ENCODE results near the gene ARAP2.

The ARAP2 gene, protein sequence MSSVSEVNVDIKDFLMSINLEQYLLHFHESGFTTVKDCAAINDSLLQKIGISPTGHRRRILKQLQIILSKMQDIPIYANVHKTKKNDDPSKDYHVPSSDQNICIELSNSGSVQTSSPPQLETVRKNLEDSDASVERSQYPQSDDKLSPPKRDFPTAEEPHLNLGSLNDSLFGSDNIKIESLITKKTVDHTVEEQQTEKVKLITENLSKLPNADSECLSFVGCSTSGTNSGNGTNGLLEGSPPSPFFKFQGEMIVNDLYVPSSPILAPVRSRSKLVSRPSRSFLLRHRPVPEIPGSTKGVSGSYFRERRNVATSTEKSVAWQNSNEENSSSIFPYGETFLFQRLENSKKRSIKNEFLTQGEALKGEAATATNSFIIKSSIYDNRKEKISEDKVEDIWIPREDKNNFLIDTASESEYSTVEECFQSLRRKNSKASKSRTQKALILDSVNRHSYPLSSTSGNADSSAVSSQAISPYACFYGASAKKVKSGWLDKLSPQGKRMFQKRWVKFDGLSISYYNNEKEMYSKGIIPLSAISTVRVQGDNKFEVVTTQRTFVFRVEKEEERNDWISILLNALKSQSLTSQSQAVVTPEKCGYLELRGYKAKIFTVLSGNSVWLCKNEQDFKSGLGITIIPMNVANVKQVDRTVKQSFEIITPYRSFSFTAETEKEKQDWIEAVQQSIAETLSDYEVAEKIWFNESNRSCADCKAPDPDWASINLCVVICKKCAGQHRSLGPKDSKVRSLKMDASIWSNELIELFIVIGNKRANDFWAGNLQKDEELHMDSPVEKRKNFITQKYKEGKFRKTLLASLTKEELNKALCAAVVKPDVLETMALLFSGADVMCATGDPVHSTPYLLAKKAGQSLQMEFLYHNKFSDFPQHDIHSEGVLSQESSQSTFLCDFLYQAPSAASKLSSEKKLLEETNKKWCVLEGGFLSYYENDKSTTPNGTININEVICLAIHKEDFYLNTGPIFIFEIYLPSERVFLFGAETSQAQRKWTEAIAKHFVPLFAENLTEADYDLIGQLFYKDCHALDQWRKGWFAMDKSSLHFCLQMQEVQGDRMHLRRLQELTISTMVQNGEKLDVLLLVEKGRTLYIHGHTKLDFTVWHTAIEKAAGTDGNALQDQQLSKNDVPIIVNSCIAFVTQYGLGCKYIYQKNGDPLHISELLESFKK (N-terminal part only)

DNA sequence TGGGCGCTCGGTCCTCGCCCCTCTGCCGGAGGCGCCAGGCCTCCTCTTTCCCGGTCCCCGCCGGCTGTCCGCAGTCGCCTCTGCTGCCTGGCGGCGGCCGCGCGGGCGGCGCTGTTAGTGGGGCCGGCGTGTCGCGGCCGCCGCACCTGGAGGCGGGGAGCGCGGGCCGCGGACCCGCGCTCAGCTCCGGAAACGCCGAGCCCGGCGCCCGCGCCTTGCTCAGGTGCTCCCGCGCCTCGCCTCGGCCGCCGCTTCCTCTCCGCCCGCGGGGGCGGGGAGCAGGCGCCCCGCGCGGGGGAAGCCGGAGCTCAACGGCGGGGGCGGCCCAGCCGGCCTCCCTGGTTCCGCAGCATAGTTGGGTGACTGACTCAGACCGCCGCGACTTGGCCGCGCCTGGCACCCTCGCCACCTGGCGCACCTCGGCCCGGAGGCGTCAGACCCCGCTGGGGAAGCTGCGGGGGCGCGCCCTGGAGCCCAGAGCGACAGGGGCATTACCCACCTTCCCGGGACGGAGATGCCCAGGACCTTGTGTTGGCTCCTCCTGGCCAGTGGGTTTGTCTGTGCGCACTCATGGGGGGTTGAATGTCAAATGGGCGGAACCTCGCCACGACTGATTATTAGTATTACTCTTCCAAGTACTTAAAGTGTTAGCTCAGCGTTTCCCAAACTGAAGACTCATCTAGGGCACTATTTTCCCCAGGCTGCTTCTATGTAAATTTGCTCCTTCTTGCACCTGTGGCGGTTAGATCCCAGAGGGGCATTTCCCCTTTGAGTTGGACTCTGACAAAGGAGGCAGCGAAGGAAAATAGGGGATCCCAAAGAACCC is at the start of gene ARAP2:
TSS of gene ARAP2 (minus strand) at position 258 of the 826 bp plus-strand sequence. CDS start 15,028 bp downstream, outside the sequence.
- peak; percentile 65 to 69 for DNase-seq

DNA sequence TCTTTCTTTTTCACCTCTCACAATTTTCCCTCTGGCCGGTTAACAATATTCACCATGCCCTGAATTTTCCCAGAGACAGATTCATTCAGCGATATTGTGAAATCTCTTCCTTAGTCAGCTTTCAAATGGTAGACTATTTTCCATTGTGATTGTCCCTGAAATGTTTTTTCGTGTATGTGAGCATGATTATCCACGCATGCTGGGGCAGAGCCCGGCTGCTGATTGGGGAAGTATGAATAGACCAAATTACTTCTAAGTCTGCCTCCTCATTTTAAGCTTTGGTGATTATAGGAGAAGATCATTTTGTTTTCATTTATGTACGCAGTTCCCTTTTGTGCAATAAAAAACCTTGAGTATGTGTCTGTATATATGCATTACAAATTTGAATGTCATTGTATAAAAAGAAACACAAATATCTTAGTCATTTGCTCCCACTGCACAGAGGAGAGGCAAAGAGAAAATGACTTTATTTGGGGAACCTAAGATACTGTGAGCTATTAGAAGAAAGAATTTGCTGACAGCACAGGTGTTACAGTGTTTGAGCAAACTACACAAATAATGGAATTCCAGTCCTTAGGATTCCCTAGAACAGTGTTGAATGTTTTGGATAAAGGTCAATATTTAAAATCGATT is 48.4 kb upstream of the ARAP2 start:
- DNase-seq, result no peak

DNA sequence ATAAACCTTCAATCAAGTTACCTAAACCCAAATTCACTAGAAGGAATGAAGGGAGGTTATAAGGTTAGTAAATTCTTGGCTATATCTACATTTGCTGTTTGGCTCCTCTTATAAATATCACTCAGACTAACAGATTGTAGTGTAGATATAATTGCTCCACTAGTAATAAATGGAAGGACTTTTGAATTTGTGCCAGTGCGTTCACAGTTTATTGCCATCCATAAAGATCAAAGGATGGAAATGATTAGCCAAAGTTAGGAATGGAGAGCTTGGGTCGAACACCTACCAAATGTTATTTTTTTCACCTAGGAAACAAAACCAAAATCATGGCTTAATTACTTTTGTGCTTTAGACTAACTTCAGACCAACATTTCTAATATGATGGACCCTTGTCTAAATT is 46.3 kb upstream of the ARAP2 start:
- DNase-seq, result no peak

DNA sequence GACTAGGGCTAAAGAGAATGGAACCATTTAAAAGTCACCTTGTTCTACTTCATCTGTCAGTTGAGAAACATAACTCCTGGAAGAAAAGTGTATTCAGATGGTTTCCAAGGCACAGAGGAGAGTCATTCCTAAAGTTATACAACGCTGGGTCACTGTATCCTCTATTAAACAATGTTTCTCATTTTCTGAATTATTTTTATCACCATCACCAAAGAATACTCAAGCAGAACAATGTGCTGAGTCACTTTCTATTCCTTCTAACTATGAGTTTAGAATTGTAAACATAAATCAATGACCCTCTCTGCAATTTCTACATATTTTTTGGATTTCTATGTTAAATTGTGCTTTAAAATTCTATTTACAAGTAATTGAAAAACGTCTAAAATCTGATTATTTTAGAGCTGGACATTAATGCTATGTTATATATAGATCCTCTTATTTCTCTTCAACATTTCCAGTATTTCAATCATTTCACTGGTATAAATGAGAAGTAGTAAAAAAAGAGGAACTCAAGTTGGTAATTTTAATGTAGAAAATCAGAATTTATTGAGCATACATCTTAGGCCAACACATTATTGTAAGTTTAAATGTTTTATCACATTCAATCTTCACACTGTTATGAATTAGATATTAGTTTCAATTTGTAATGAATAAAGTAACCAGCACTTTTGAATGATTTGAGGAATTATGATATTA is 44.6 kb upstream of the ARAP2 start:
- DNase-seq, result peak; percentile 32 to 47

DNA sequence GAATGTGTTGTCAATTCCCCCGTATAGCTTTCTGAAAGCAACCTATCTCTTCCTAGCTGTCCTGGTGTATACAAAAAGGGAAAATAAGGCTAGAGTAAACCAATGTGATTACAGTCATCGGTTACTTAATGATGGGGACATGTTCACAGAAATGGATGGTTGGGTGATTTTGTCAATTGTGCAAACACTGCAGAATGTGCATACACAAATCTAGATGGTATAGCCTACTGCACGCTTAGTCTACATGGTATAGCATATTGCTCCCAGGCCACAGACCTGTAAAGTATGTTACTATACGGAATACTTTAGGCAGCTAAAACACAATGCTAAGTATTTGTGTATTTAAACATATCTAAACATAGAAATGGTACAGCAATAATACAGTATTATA is 42.2 kb upstream of the ARAP2 start:
- no peak for DNase-seq

DNA sequence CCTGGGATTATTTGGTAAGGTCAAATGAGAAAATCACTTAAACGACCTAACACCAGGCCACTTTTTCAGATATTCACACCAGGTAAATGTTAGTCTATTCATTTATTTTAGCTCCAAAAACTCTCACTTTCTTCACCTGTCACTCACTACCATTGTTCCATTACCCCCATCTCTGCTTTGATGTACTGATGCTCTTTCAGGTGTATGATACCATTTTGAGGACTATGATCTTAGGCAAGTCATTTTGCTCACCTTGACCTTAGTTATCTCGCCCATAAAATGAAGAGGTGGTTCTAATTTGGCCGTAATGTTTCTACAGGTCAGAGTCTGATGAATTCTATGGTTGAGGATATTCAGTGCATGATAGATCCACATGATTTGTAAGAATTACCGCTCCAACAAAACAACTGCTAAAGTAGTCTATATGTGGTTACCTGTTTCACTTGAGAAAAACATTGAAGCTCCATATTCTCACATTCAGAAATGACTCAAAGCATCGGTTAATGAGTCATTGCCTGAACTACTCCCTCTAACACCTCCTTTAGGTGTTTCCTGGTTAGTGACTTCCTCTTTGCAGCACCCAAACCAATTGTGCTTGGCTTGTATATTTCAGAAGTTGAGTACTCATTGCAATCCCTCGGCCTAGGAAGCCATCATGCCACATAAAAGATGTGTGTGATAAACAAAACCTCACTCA is 41.6 kb upstream of the ARAP2 start:
- DNase-seq, result peak in 1 of 2 donors; percentile 28

DNA sequence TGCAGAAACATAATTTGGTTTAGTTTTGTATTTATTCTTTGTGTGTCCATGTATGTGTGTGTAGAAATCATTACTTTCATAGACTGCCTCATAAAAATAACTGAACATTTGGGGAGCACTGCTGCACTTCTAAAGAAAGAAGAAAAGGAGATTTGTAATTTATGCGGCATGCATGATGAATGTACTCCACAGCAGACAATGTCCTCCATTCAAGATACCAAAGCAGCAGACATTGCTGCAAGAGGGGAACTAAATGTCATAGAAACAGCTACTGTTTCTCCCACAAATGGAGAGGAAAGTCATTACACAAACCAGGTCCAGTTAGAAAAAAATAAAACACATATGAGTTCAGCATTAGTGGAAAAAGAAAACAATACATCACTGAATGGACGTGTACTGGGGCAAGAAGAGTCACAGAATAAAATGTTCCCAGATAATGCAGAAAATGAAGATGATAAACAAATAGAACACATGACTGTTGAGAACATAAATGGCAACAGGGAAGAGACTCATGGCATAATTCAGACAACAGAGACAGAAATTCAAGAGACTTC is 39.7 kb upstream of the ARAP2 start:
- no peak for DNase-seq

DNA sequence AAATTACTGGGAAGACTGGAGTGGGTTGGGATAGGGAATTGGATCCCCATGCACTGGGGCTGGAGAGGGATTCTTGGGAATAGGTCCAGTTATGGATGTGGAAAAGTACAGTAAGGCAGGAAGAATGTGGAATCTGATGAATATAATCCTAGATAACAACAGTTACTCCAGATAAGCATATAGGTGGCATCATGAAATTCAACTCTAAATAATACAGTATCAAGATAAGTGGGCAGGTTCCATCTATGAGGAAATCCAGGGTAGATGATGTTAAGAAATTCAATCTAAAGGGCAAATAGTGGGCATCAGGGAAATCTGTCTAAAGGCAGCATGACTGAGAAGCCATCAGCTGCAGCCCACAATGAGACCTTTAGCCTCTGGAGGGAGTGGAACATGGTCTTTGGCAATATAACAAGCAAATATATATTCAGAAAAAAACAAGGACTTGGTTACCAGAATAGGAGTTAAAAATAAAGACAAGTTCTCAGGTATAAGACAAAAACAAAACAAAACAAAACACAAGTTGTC is 38.3 kb upstream of the ARAP2 start:
- DNase-seq, result peak in 1 of 2 donors; percentile 49

DNA sequence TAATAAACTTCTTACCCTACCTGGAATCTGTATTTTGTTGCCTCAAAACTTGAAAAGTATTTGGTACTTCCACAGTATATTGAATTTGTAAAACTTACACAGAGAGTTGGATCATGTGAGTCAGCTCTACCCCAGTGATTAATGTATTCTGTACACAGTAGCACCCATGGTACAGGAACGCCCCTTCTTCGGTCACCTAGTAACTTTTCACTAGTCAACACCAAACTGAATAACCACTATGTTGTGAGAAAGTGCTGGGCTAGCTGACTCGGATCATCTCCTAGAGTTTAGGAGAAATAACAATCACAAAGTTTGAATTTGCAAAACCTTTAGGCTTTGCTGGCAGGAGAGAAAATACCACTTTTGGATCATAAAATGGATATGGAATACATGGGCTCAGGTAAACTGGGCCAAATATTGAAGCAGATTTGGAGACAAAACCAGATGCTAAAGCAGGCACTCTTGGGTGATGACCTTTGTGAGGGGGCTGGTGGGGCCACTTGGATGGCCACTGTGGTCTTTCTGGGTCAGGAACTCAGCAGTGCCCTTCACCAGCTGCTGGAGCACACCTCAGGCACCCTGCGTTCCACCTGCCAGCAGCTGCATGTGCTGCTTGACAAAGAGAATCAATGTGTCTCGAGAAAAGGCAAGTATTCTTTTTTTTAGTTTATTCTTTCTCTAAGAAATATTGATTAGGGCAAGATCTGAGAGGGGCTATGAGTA is 37.2 kb upstream of the ARAP2 start, which contains the start of gene DTHD1:
TSS of gene DTHD1 (plus strand) at position 233 of the 723 bp plus-strand sequence. CDS start at position 376, 143 bp downstream.
- DNase-seq, result no peak

DNA sequence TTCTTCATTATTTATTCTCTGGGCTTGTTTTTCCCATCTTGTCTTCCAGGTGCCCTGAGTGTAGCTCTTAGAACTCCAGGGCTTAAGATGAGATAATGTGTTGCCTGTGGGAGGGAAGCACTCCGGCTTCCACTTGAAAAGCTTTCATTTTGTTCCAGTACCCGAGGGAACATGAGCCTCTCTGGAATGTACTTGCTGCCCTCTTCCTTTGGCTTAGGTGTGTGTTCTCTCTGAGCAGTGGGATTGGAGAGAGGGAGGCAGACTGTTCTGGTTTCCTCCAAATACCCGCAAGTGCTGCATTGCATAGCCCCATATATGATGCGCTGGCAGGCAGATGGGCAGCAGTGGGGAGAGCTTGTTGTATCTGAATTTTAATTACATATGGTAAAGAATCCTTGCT is 36.2 kb upstream of the ARAP2 start:
- DNase-seq, result no peak

DNA sequence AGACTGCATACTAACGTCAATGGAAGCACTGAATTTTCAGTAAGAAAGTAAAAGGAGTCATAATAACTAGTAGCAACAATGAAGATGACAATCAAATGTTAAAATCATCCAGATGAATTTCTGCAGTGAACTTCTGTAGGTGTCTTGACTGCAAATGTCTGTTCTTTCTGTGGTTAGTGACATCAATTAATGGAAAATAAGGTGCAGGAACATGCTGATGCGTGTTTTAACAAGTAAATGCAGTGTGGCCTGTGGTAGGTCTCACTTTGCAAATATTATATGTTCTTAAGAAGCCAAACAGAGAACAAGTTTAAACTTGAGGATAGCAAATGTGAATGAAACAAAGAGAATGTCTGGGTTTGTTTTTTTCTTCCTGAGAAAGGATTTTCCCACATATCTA is 34.5 kb upstream of the ARAP2 start:
- DNase-seq, result no peak

DNA sequence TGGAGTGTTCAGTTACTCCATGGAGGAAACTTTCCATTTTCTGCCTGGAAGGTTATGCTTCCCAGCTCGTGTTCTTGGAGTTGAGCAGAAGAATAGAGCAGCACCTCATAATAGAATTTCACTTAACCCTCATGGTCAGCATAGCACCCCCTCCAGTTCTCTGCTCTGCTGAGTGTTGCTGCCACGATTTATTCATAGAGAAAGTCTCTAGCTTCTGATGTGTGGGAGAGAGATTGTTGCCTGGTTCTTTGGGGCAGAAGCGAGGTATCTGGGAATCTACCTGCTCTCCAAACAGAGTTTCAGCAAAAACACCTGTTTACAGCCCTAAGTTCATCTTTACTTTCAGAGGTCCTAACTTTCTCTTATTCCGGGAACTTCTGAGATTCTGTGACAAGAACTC is 33.2 kb upstream of the ARAP2 start:
- DNase-seq, result no peak

DNA sequence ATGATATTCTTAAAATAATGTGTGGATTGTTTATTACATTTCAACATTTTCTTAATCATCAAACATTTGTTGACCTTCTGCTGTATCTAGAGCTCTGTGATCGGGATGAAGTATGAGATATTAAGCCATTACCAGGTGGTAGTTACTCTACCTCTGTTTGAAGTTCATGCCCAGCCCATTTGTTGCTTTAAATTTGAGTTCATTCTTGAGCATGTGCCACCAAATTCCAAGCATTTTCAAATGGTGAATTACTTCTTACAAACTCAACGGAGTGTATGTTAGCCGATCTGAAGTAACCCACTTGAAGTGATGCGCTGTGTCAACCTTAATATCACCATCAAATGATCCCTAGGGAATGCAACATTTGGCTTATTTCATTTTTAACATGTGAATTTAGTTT is 29.8 kb upstream of the ARAP2 start:
- no peak for DNase-seq

DNA sequence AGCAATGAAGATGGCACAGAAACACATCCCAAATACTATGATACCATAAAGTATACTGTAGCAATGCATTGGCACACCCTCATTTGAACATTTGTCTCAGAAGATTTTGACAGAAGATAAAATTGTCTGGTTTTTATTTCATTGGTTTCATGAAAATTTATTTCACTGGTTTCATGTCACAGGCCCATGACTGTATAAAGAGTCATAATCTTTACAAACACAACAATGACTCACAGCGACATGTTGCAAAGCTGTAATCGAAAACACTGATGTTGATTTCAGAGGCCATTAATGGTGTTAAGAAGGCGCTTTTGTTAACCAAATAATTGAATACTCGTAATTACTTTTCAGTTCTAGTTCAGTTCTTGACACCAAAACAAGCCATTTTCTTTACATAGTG is 29.0 kb upstream of the ARAP2 start:
- peak in 1 of 2 donors; percentile 37 for DNase-seq

DNA sequence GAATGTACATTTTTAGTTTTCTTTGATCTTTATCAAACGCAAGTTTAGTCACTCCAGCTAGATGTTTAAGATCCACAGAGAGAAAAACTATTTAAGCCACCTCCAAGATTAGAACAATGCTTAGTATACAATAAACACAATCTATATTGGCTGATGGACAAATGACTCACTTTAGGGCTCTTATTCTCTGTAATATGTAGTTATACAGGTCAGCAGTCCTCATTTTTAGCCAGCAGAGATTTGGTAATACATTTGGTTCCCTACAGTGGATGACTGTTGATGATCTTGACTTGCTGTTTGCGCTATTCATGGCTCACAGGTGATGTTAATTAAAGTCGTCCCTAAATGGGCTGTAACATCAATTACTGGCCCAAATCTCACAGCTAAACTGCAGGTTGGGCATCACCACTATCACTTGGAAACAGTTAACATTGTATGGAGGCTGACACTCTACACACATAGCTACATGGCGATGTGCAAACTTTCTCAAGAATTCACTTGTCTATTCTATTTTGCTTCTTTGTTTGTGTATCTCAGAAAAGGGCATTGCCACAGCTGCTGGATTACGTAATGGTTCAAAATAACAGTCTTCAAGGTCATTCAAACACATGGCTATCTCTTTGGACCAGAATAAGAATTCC is 25.3 kb upstream of the ARAP2 start:
- no peak for DNase-seq

DNA sequence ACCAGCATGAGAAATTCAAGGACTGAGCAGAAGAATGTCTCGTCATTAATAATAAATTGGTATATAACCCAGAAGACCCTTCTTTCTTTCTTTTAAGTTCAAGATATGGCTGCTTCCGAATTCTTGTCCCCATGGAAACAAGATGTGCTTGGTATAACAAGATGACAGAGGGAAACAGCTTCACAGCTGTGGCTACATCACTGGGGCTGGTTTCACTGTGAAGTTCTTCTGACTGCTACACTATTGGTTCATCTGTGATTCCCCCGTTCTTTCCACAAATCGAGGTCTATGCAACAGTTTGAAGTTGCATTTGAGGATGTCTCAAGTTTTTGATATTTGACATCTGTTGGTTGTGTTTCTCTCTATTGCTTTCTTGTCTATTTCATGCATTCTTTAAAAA is 24.8 kb upstream of the ARAP2 start:
- DNase-seq, result peak in 1 of 2 donors; percentile 49

DNA sequence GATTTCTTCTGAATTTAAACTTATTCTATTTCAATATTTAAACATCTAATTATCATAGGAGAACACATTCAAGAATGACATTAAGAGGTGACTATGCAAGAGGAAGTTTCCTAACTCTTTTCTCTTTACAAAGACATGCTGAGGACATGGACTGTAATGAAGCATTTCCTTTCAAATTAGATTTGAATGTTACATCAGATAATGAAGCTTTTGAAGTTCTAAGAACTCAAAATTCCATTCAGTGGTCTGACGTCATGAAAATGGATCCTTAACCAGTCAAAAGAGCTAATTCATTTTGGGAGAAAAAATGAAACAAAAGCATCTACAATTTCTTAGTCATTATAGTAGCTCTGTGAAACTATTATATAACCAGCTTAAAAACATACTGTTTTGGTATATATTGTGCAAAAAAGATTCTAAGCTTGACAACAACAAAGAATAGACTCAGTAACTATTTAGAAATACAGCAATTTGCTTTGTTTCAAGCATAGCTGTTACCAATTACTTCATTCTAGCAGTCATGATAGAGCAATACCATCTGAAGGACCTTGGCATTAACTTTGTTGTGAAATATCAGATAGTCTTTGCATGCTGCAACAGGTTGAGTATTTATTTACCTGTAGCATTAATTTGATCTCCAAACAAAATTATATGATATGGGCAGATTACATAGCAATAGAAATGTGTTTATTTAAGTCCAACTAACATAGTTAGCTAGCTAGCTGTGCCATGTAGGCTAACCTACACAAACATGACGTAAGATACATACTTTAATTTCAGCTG is 23.4 kb upstream of the ARAP2 start:
- DNase-seq, result peak; percentile 57 to 75
